Stimulated activated CD8-positive, alpha-beta memory T cell treated with anti-CD3 and anti-CD28 coated beads, Interleukin-7, amount 100 ng/mL, for 48 hours (primary cell): ENCODE data around the gene LYZ.

Experiments
- DNase-seq, 2 donors: peaks; one replicate each; pipeline ENCODE4 v3.0.0-alpha.2; 2020; ENCODE audit warnings: low read depth in 1 of 2; ENCODE audit errors: extremely low read depth in 1 of 2

The LYZ gene

DNA sequence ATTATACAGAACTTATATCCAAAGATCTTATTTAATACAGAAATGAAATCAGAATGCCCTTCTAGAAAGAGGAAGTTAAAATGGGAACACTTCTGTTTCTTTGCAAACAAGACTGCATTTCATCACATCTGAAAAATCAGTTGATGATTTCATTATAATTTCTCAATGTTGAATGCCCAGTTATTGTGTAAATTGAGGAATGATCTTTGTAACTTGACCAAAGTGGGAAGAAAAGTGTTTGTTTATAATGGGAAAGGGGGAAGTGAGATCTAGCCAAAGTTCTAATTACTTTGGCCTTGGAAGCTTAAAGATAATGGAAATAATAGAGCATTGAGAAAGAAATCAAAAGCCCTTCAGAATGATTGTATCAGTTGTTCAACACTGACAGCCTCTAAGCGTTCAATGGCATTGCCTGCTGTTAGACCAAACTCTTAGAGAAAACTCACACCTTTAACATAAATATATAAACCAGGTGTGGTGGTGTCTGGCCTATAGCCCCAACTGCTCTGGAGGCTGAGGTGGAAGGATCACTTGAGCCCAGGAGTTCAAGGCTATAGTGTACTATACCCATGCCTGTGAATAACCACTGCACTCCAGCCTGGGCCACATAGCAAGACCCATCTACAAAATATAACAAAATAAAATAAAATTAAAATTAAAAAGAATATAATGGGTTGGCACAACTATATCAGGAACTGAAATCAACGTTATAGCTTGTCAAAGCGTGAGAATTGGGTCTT, 9.9 kb upstream of the LYZ start:
- DNase-seq, result no peak

DNA sequence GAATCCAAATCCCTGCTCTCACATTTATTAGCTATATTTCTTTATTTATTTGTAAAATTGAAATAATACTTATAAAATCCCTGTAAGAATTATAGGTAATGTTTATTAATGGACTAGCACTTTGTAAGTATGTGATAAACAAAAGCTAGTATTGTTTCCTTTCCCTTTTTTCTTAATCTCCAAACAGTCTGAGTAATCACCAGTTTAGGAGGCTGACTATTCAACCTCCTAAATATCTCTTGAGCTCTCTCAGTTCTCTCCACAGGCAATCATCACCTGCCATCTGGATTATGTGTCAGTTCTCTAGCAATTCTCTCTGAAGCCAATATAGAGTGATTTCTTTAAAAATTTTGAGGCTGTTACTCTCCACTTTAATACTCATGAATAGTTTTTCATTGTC, 9.2 kb upstream of the LYZ start:
- no peak for DNase-seq

DNA sequence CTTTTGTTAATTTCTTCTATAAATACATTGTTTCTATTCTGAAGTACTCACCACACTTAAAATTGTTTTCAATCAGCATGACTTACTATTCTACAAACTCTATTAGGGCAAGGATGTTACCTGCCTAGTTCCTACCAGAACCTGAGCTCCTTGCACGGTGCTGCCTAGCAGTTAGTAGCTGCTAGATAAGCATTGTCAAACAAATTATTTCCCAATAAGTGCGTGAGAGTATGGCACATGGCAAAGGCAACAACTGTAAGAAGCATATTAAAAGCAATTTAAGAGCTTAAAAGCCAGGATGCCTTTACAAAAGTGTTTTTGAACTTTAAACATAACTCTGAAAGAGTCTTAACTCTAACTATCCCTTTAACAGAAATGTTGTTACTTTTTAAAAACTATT, 8.2 kb upstream of the LYZ start:
- no peak for DNase-seq

DNA sequence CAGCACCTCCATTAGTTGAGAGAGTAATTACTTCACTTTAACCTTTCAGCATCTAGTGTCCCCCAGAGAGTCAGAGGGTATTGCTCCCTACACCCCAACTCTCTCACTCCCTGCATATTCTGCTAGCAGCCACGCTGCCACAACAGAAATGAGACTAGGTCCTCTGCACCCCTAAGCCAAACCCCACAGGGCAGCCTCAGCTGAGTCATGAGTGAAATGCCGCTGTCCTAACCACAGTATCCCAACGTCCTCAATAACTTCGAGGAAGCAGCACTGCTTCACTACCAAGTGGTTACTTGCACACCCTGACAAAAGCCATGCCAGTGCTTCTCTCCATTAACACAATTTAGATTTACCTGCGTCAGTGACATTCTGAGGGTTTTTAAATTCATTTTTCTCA, 6.9 kb upstream of the LYZ start:
- no peak for DNase-seq

DNA sequence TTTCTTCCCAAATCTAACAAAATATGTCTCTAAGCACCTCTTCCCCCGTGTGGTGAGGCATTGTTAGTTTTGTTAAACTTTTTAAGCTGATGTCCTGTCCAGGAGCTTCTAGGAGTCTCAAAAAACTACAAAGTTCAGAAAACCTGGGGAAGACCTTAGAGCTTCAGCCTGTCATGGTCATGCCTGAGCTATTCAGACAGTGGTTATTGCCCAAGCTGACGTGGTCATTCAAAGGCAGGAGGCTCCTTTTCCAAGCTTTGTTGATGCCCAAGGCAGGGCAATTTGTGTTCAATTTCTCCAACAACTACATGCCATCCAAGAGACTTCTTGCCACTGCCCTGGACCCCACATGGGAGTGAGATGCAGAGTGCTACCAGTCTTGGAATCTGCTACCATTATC, 5.8 kb upstream of the LYZ start:
- no peak for DNase-seq

DNA sequence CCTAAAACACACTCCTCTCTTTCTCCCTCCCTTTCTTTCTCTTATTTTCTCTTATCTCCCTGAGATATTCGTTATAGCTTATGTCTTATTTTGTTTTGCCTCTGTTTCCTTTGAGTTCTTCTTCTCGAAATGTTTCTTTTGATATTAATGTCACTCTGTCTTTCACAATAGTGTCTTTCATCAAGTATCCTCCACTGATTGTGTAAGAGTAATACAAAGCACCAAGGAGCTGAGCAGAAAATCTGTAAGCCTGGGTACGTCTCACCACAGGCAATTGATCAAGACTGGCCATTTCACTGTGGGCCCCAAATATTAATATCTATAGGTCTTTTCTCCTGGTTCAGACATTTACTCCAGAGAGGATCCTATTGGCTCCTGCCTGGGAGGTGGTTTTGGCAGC, 4.8 kb upstream of the LYZ start:
- no peak for DNase-seq

DNA sequence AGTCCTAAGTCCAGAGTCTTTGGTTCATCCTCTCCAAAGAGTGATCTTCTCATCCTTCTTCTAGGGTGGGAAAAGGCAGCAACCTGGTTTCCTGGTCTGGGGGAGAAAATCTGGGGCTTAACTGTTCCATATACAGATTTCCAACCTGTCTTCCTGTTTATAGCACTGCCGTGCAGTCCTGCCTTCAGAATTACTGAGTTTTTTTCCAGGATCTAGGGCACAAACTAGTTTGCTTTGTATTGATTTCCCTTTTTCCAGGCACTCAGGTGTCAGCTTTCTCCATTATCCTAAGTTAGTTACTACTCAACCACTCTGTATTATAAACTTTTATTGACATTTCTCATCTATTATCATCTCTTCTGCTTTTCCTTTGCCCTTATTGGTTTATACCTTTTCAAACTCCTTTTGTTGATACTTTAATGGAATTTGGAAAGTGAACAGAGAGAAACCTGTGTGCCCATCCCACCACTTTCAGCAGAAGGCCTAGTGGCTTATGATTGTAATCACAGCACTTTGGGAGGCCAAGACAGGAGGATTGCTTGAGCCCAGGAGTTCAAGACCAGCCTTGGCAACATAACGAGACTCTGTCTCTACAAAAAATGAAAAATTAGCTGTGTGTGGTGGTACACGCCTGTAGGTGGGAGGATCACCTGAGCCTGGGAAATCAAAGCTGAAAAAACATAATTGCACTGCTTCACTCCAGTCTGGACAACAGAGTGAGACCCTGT, 4.1 kb upstream of the LYZ start:
- DNase-seq, result no peak

DNA sequence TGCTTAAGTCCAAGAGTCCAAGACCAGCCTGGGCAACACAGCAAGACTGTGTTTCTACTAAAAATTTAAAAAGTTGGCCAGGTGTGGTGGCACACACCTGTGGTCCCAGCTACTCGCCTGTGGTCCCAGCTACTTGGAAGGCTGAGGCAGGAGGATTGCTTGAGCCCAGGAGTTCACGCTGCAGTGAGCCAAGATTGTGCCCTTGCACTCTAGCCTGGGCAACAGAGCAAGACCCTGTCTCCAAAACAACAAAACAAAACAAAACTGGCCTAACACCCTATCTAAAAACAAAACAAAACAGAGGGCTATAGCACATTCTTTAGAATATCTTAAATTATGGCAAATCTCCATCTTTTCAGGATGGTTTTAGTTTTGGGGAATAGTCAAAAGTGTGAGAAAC, 3.1 kb upstream of the LYZ start:
- DNase-seq, result no peak

DNA sequence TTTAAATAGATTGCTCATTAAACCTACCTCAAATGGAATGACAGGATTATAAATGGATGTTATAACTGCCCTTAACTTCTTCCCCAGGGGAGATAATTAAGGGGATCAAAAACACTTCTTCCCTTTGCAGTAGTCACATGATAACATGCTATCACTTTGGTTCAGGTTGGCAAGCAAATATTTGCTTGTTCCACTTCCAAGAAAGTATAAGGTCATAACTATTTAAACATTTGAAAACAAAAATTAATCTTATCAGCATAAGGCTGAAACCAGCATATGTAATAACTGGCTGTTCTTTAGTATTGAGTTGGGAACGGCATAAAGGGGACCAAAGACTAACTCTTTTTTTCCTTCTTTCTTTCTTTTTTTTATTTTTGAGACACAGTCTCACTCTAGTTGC, 2.4 kb upstream of the LYZ start:
- DNase-seq, result no peak

DNA sequence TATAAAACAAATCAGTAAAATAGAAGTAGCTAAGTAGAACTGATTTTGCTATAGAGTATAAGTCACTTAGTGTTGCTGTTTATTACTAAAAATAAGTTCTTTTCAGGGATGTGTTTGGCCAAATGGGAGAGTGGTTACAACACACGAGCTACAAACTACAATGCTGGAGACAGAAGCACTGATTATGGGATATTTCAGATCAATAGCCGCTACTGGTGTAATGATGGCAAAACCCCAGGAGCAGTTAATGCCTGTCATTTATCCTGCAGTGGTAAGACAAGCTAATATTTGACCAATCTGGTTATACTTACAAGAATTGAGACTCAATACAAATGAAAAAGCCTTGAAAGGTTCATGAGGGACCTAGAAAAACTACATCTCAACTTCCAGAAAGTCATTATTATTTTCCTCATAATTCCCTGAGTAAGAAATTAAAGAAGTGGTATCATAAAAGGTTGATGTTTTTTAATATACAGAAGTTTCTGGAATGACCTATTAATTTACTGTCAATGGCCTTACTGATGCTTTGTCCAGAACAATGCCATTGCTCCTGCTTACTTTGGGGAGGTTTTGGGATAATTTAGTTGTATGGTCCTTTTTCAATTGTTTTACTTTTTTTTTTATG, 1.9 kb downstream of the LYZ start:
- no peak for DNase-seq

DNA sequence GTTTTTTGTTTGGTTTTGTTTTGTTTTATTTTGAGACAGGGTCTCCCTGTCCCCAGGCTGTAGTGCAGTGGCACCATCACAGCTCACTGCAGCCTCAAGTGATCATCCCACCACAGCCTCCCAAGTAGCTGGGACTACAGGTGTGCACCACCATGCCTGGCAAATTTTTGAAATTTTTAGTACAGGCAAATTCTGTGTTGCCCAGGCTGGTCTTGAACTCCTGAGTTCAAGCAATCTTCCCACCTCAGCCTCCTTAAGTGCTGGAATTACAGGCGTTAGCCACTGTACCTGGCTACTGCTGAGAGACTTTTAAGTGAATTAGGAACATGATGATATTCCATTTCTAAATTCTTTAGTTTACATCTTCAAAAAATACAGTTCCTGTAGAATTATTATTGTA, 2.6 kb downstream of the LYZ start:
- no peak for DNase-seq

DNA sequence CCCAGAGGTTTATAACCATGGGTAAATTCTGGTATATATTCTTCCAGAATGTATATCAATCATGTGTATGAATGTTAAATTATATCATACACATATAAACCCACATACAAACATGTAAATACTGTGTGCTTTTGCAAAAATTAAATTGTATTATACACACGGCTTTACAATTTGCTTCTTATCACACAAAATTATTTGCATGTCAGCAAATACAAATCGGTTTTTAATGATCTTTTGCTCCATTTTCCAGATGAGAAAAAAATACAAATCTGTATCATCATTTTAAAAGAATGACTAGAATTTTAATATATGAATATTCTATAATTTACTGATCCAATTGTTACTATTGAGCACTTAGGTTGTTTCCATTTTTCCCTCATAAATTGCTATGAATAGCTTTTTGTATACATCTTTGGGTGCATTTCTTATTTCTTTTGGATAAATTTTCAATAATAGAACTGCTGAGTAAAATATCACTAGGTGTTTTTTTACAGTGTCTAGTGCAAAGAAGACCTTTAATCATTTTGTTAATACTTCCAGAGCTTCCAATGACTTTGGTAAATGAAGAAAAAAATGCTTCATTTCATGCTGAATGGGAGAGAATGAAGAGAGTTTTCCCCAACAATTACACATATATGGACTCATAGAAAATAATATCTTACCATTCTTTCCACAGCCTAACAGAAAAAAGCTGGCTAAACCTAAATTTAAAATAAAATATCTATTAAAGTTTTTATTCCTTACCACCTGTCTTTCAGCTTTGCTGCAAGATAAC, 3.5 kb downstream of the LYZ start:
- no peak for DNase-seq

DNA sequence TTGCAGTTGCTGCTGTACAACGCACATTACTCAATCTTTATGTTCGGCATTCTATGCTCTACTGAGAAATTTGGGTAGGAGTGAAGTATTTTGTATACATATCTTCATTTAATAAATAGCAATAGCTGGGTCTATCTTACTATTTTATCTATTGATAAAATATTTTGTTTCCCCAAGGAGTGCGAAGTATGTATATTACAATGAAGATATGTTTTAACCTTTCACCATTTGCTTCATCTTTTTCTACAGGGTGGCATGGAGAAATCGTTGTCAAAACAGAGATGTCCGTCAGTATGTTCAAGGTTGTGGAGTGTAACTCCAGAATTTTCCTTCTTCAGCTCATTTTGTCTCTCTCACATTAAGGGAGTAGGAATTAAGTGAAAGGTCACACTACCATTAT, 4.7 kb downstream of the LYZ start:
- no peak for DNase-seq

DNA sequence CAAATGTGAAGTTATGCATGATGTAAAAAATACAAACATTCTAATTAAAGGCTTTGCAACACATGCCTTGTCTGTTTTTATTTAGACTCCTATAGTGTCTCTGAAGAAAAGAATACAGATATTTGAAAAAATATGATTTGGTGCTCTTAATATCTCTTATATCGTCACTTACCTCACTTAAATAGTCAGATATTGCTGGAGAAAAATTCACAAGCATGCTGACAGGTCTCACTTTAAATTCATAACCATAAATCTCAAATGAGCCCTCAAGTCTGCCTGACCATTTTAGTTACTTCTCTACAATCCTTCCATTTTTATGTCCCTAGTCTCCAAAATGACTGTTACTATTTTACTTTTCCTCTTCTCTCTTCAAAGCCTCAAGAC, 6.0 kb downstream of the LYZ start:
- no peak for DNase-seq

DNA sequence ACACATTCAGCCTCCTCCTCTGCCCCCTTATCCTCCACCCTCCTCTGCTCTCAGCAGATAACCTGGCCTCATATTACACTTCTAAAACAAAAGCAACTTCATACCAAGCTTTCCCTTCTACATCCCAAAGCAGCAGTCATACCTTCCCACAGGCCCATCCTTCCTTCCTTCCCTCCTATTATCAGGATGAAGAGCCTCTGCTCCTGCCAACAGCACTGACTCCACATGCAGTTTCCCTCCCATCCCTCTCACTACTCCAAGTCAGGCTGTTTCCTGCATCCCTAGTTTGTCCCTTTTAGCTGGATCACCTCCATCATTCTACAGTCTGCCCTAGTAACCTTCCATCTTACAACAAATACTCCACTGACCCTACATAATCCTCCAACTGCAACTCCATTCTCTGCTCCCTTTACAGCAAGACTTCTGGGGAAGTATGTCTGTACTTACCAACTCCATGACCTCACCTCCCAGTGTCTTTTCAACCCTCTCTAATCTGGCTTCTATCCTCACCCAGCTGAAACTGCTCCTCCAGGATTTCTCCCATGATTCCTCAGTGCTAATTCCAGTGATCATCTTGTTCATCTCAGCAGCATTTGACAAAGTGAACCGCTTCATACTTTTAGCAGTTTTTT, 6.5 kb downstream of the LYZ start:
- no peak for DNase-seq

DNA sequence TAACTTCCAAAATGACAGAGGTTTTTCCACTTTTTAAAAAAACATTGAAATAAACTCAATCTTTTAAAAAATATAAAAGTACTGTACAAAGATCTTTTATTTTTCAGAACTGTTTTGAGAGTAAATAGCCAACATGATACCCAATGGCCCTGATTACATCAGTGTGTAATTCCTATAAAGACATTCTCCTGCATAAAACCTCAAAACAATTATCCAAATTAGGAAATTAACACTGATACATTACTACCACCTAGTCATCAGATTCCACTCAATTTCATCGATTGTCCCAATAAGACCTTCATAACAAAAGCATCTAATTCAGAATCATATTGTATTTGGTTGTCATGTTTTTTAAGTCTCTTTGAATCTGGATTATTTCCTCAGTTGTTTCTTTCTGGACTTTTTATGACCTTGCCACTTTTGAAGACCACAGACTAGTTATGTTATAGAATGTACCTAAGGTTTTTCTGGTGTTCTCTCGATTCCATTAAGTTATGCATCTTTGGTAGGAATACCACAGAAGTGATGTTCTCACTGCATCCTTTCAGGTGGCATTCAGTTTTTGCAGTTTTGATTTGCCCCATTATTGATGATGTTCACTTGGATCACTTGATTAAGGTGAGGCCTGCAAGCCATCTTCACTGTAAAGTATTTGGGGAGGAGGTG, 7.3 kb downstream of the LYZ start:
- DNase-seq, result no peak

DNA sequence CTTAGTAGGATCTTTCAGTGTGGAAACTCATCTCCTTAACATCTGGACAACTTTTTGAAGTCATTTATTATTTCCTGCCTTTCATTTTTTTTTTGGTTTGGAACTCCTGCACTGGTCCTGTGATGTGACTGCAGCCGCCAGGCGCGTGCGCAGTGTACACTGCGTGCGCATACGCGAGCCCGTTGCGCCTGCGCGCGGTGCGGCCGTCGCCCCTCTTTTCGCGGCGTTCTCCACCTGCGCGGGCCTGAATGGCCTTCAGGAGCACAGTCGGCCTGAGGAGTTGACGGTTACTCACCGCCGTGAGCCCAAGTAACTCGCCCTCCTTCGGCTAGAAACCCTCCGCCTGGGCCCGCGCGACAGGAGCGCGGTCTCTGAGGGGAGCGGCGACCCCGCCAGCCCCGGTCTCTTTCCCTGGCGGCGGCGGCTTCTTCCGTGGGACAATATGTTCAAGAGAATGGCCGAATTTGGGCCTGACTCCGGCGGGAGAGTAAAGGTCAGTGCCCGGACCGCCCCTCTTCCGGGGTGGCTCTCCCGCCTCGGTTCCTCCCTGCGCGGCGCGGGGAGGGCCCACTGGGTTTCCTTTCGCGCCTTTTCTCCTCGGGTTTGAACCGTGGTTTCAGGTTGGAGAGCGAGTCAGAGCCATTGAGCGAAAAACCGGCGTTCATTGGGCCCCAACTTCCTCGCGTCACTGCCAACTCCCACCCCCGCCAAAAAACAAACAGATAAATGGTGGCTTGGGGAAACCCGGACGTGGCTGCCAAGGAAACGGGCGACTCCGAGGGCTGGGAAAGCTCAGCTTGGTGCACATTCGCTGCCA, 11.6 kb downstream of the LYZ start, which contains the start of gene YEATS4:
TSS of gene YEATS4 (plus strand) at position 213 of the 817 bp plus-strand sequence. CDS start at position 443, 230 bp downstream.
- DNase-seq, result peak; percentile 77 to 82

DNA sequence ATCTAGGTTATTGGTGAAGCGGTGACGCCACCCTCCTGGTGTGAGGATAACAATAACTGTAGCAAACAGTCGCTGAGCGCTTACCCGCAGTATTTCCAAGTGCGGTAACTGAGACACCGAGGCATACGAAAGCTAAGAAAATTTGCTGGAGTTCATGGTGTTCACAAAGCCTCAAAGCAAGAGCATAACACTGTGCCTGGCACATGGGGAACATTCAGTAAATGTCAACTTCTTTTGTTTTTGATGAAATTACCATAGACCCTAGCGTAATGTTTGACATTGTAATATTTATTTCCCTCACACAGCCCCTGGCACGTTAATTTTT, 12.1 kb downstream of the LYZ start:
- no peak for DNase-seq

DNA sequence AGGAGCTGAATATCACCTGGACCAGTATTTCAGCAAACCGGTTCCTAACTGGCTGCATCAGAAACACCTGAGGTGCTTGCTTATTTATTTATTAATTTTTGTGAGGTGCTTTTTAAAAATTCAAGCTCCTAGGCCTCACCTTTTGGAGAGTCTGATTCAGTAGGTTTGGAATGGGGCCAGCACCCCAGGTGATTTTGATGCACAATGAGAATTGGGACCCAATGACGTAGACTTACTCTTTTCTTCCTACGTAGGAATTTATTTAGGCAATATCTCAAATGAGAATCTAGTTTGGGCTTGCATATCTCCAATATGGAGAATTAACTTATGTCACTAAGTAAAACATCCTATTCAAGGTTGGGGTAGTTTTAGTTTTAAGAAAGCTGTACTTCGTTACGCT, 18.6 kb downstream of the LYZ start:
- DNase-seq, result no peak

DNA sequence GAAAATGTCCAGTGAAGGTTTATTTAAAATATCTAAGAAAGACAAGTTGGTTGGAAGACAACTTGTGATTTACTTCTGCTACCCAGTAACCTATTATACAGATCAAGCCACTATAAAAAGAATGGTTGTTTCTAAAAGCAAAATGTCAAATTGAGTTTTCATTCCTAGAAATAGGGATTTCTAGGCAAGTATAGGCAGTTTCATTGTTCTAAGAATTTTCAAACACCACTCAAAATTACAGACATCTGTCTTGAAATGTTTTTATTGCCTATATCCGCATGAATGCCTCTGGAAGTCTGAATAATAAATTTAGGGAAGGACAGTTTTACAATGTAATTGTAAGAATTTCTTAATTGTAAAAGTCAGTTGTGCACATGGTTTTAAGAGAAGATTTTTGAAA, 20.0 kb downstream of the LYZ start:
- no peak for DNase-seq
